H1 (cell line): ENCODE results near the gene QRICH1. TPM values are rescaled to one million over a fixed set of nuclear protein-coding genes. Genes with fewer than 3 reads are reported as not detected.

Source experiments
- CEBPB ChIP-seq: IDR thresholded peaks from 2 replicates; pipeline ENCODE4 v1.6.1; 2012; ENCODE audit warnings: low read depth, low read length
- FOSL1 ChIP-seq: IDR thresholded peaks from 2 replicates; pipeline ENCODE4 v1.6.1; 2011; ENCODE audit warnings: mild to moderate bottlenecking, low read depth, low read length, moderate library complexity; ENCODE audit not compliant: insufficient read depth
- HDAC6 ChIP-seq: IDR thresholded peaks from one replicate; pipeline ENCODE4 v1.7.1; 2012; ENCODE audit warnings: low read depth, mild to moderate bottlenecking, inconsistent platforms, low read length, moderate library complexity
- JUN ChIP-seq: IDR thresholded peaks from 2 replicates; pipeline ENCODE4 v1.6.1; 2011; ENCODE audit warnings: low read depth, mild to moderate bottlenecking, improper control_type of control experiment, low read length
- POLR2A ChIP-seq, 2 experiments: IDR thresholded peaks; 1 replicate in 1 of 2; 2 replicates in 1 of 2; pipeline ENCODE4 v1.6.1; 2011; ENCODE audit warnings: low read depth in 2 of 2, low read length in 2 of 2, mild to moderate bottlenecking in 2 of 2; ENCODE audit errors: control extremely low read depth in 1 of 2
- SAP30 ChIP-seq: fragments of 300-600 bp; sonication (generic); IDR thresholded peaks from 2 replicates; pipeline ENCODE4 v1.7.1; 2012; ENCODE audit warnings: low read length, moderate library complexity, mild to moderate bottlenecking, inconsistent platforms; ENCODE audit not compliant: insufficient read depth, insufficient replicate concordance
- SIRT6 ChIP-seq: IDR thresholded peaks from one replicate; pipeline ENCODE4 v1.7.1; 2012; ENCODE audit warnings: low read length, inconsistent platforms
- SIX5 ChIP-seq: IDR thresholded peaks from 2 replicates; pipeline ENCODE4 v1.6.1; 2011; ENCODE audit warnings: mild to moderate bottlenecking, low read depth, low read length
- SUZ12 ChIP-seq: fragments of 200-600 bp; sonication (generic); IDR thresholded peaks from 2 replicates; pipeline ENCODE4 v1.6.1; 2012; ENCODE audit warnings: mild to moderate bottlenecking, inconsistent platforms, low read length, moderate library complexity, mixed read lengths
- TAF1 ChIP-seq: IDR thresholded peaks from 2 replicates; pipeline ENCODE4 v1.6.1; 2011; ENCODE audit warnings: mild to moderate bottlenecking, low read depth, low read length
- polyA plus RNA-seq, 7 experiments: library from polyadenylated mRNA; depleted of rRNA in 3 of 7; stranded (reverse) in 5 of 7; unstranded in 2 of 7; fragments of >200 nt in 5 of 7; fragments of 200-250 nt in 2 of 7; gene quantifications; 1 replicate in 5 of 7; 2 replicates in 1 of 7; 4 replicates in 1 of 7; pipeline versions ENCODE4 v1.2.1 to v1.2.3, GENCODE V29; 2011 to 2013; ENCODE audit warnings: missing spikeins in 2 of 7, mixed read lengths in 2 of 7
- total RNA-seq: library from RNA; stranded (reverse); fragmentation: NEBNext Ultra II Directional; extraction: Animal tissue kit (Norgen Biotek cat#: 25700); gene quantifications from 2 replicates; pipeline ENCODE4 v1.2.1, GENCODE V29; 2021
- TF ChIP-seq, protein P1 (sequence below): IDR thresholded peaks from 2 replicates; pipeline ENCODE4 v1.6.1; 2012; ENCODE audit warnings: inconsistent platforms

QRICH1 gene
- total and polyA plus RNA-seq, 2 of the 8 experiments (the other 6 are each of a cell fraction or from before 2014, with no cell fraction given): 128 to 142 TPM

DNA sequence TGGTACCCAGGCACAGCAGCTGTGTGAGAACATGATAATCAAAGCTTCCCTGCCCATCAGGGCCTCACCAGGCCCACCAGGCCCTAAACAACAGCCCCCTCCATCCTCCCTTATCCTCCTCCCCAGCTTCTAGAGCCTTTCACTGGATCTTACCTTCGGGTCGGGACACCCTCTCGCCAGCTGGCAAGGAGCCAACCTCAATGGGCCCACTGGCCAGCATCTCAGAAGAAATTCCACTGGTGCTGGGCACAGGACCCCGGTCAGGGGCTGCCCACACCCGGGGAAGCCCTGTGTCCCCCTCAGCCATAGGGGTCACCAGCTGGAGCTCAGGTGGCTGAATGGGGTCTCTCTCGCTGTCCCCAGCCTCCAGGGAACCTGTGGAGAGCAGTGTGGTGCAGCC lies 17.5 kb upstream of the QRICH1 start (continued):
- TF ChIP-seq, protein P1, sequence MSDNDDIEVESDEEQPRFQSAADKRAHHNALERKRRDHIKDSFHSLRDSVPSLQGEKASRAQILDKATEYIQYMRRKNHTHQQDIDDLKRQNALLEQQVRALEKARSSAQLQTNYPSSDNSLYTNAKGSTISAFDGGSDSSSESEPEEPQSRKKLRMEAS: no peak
- no peak for TF ChIP-seq FOSL1
- no peak for TF ChIP-seq HDAC6
- TF ChIP-seq SIX5: no peak
- TF ChIP-seq TAF1: no peak
- TF ChIP-seq CEBPB: no peak
- no peak for TF ChIP-seq SIRT6
- no peak for TF ChIP-seq SAP30
- TF ChIP-seq JUN: no peak
- no peak for TF ChIP-seq SUZ12
- no peak for TF ChIP-seq POLR2A (IDR thresholded peaks at IDR 0.05; ENCODE audit: control extremely low read depth in 1 of 2, low read depth in 2 of 2, low read length in 2 of 2)
- TF ChIP-seq, all 59 proteins: peak for 0
